ENCODE measurements around the gene RCAN1. TPM values are rescaled to one million over a fixed set of nuclear protein-coding genes. Genes with fewer than 3 reads are reported as not detected.
A peak's percentile ranks its signal among the peaks of the same experiment; 100 is the strongest.

The RCAN1 gene
- total RNA-seq, 1 experiment from 2014 or later: 13.5 TPM

DNA sequence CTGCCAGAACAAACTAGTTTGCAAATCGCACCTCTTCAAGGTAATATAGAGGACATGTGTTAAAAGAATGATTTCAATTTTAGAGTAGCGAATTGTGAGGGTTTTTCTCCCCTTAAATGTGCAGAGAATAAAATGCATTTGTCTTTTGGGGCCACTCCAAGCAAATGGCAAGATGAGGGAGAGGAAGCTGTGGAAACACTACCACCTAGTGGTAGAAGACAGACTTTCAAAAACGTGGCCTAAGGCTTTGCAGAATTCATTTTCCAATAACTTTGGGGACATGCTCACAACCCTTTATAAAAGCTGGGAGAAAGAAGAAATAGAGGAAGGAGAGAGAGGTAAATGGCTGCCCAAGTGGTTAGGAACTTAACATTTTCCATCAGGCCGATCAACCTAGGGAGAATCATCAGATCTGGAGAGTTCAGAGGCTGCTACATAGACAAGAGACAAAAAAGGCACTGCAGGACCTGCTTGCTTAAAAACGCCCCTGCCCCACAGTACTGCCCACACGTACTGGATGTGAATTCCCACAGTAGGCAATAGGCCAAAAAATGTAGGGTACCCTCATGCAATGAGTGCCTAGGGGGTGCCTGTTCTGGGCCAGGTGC lies 15.7 kb upstream of the RCAN1 start:
- TF ChIP-seq SIN3A (IDR thresholded peaks at IDR 0.05; ENCODE audit: borderline replicate concordance, insufficient read depth, low read depth, low read length): no peak
- peak; percentile 73 for TF ChIP-seq CTCF (IDR thresholded peaks at IDR 0.05)
- TF ChIP-seq TCF7L2 (IDR thresholded peaks at IDR 0.05; ENCODE audit: low read depth, low read length): no peak
- no peak for TF ChIP-seq POLR2AphosphoS5 (IDR thresholded peaks at IDR 0.05; ENCODE audit: low read depth, low read length)
- TF ChIP-seq, protein P1, sequence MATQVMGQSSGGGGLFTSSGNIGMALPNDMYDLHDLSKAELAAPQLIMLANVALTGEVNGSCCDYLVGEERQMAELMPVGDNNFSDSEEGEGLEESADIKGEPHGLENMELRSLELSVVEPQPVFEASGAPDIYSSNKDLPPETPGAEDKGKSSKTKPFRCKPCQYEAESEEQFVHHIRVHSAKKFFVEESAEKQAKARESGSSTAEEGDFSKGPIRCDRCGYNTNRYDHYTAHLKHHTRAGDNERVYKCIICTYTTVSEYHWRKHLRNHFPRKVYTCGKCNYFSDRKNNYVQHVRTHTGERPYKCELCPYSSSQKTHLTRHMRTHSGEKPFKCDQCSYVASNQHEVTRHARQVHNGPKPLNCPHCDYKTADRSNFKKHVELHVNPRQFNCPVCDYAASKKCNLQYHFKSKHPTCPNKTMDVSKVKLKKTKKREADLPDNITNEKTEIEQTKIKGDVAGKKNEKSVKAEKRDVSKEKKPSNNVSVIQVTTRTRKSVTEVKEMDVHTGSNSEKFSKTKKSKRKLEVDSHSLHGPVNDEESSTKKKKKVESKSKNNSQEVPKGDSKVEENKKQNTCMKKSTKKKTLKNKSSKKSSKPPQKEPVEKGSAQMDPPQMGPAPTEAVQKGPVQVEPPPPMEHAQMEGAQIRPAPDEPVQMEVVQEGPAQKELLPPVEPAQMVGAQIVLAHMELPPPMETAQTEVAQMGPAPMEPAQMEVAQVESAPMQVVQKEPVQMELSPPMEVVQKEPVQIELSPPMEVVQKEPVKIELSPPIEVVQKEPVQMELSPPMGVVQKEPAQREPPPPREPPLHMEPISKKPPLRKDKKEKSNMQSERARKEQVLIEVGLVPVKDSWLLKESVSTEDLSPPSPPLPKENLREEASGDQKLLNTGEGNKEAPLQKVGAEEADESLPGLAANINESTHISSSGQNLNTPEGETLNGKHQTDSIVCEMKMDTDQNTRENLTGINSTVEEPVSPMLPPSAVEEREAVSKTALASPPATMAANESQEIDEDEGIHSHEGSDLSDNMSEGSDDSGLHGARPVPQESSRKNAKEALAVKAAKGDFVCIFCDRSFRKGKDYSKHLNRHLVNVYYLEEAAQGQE (IDR thresholded peaks at IDR 0.05; ENCODE audit: insufficient read depth in 1 of 2, low read depth in 2 of 2, low read length in 1 of 2): no peak
- no peaks in the 10 kb centered on the region for H3K4me1 ChIP-seq (ENCODE audit: control insufficient read depth, insufficient read depth, low read length)
- intact Hi-C loops (cut with micrococcal nuclease; ENCODE audit: unreplicated experiment): no loop called here
- H3K4me3 ChIP-seq (ENCODE audit: low read depth in 2 of 2, low read length in 2 of 2): no peak overlapping the region
- DNase-seq (ENCODE audit: low read depth, low spot score): peak; percentile 42
- peak; percentile 82; the same call in 1 of the 2 replicates for ATAC-seq
- H3K27ac ChIP-seq (ENCODE audit: low read length): no peak overlapping the region
- no peaks in the 10 kb centered on the region for H3K36me3 ChIP-seq (ENCODE audit: control insufficient read depth, insufficient read depth, low read length)
- no TSS peak for BruUV-seq (replicated peaks)
- in situ Hi-C loops (cut with HindIII; ENCODE audit: low pct_unique_long_range_greater_than_20kb, low sequenced_read_pairs): no loop called here
- POLR2A ChIA-PET: no interaction called here
- CTCF ChIA-PET: interaction anchor here (0.9 to 1.3 kb wide), 2 partner anchors 28 to 269 kb away, joined by 3 read pairs; no protein-coding TSS in a partner anchor
- no peaks in the 10 kb centered on the region for H3K27me3 ChIP-seq (ENCODE audit: control insufficient read depth, insufficient read depth, low read length)
- H3K9me3 ChIP-seq (ENCODE audit: control insufficient read depth, insufficient read depth, low read depth, low read length): no peaks in the 10 kb centered on the region

DNA sequence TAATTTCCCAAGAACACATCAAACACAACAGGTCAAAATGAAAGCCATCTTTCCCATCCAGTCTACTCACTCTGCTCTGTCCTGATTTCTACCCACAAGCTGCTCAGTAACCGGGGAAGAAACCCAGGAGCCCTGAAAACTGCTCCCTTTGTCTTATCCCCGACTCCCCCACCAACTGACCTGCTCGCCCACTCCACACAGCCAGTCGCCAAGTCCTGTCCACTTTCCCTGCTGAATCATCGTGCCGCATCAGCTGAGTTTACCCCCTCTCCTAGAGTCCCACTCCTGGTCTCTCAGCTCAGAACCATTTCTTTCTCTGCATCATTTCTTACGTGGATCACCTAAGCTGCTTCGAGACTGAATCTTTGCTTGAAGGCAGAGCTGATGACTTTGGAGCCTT lies 11.2 kb upstream of the RCAN1 start:
- DNase-seq (ENCODE audit: low read depth, low spot score) (no peak), ATAC-seq (no peak)
- intact Hi-C loops (cut with micrococcal nuclease; ENCODE audit: unreplicated experiment): no loop called here
- H3K36me3 ChIP-seq (ENCODE audit: control insufficient read depth, insufficient read depth, low read length): no peaks in the 10 kb centered on the region
- TF ChIP-seq, protein P1 (IDR thresholded peaks at IDR 0.05; ENCODE audit: insufficient read depth in 1 of 2, low read depth in 2 of 2, low read length in 1 of 2): no peak
- no peak for TF ChIP-seq CTCF (IDR thresholded peaks at IDR 0.05)
- no peak for TF ChIP-seq SIN3A (IDR thresholded peaks at IDR 0.05; ENCODE audit: borderline replicate concordance, insufficient read depth, low read depth, low read length)
- no peak for TF ChIP-seq TCF7L2 (IDR thresholded peaks at IDR 0.05; ENCODE audit: low read depth, low read length)
- no peak for TF ChIP-seq POLR2AphosphoS5 (IDR thresholded peaks at IDR 0.05; ENCODE audit: low read depth, low read length)
- in situ Hi-C loops (cut with HindIII; ENCODE audit: low pct_unique_long_range_greater_than_20kb, low sequenced_read_pairs): no loop called here
- no peak overlapping the region for H3K4me3 ChIP-seq (ENCODE audit: low read depth in 2 of 2, low read length in 2 of 2)
- ChIA-PET POLR2A (no interaction called here), CTCF (no interaction called here)
- BruUV-seq (replicated peaks): no TSS peak
- H3K27ac ChIP-seq (ENCODE audit: low read length): no peak overlapping the region
- peaks cover 2% of the 10 kb centered on the region; the same call in 1 of the 2 replicates for H3K27me3 ChIP-seq (ENCODE audit: control insufficient read depth, insufficient read depth, low read length)
- no peaks in the 10 kb centered on the region for H3K9me3 ChIP-seq (ENCODE audit: control insufficient read depth, insufficient read depth, low read depth, low read length)
- no peaks in the 10 kb centered on the region for H3K4me1 ChIP-seq (ENCODE audit: control insufficient read depth, insufficient read depth, low read length)
